OCI-LY1 (cell line): ENCODE data around the gene PAEP.

Experiments
- CTCF ChIP-seq: fragments of 200-600 bp; sonication (generic), shearing (Covaris generic); IDR thresholded peaks from 2 replicates; pipeline ENCODE4 v1.5.1; 2017; ENCODE audit warnings: mild to moderate bottlenecking, antibody characterized with exemption, low read length, moderate library complexity, mixed read lengths
- EZH2 ChIP-seq: fragments of 200-600 bp; sonication (generic), shearing (Covaris generic); IDR thresholded peaks from 2 replicates; pipeline ENCODE4 v1.8.0; 2017; ENCODE audit warnings: borderline replicate concordance, mixed run types, mild to moderate bottlenecking, antibody characterized with exemption, low read length, moderate library complexity, mixed read lengths

DNA sequence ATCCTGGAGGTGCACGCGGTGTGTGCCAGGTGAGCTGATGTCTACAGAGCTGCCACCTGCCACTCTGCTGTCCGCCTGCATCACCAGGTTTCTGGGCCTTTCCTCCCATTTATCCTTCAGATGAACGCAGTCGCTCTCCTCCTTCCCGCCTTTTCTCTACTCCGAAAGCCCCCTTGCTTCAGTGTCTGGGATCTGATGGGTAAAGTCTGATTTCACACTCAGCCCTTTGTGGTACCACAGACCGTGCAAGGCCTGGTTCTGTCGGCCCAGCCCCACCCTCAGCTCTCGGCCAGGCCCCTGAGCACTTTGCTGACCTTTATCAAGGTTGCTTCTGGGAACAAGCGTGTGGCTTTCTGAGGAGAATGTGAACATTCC is 45.3 kb downstream of the PAEP start:
- TF ChIP-seq CTCF = no peak
- no peak for TF ChIP-seq EZH2
